GDM1 (cell line): ENCODE measurements around the gene SUPT16H.

Experiments used
- DNase-seq: peaks from one replicate; lab custom pipeline; 2025; lab: John Stamatoyannopoulos, UW

Gene SUPT16H

DNA sequence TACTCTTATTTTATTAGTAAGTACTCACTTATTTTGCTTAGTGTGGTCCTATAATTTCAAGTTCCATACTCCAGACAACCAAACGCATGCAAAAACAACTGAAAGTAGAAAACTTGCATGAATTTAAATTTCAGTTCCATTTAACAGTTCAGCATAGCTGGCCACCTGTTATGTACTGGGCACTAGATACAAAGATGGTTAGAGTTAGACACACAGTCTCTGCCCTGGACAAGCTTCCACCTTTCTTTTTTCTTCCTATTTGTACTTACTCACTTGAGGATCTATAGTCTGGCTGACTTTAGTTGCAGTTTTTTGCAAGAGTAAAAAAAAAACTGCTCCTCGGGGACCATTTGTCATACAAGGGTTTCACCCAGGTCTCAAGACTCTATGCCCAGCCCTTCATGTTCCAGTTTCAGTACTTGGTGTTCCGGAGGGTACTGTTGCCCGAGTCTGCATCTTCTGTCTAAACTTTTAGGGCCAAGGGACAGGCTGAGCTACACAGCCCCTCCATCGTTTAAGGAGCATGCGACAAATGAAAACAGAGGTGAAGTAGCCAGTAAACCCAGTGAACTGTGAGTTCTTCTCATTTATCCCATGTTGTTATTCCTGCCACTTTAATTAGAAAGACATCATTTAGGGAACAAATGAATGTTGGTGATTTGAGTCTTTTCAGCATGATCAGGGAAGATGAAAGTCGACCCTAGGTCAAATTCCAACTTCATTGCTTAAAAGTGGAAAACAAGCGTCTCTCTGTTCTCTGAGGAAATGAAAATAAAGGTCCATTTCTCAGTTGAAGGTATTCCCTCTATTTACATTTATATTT lies 81.6 kb downstream of the SUPT16H start:
- DNase-seq, result no peak
